GM19463 (cell line): ENCODE data around the gene P4HTM.
"Not testable (repeated sequence)": the region's sequence is repeated elsewhere in the genome, so short reads cannot be mapped to it uniquely, and the experiment has no call there.

ENCODE experiments used
- ATAC-seq: cut with Tn5 transposase; IDR thresholded peaks from one replicate; pipeline ENCODE4 v1.9.1; 2021; ENCODE audit warnings: mild to moderate bottlenecking, moderate library complexity; ENCODE audit not compliant: unreplicated experiment

The P4HTM gene

GRCh38 chr3:49007068-49007770, 17.2 kb downstream of the P4HTM start, which contains the start of gene WDR6:
WDR6 (plus strand) TSS chr3:49007391; CDS start chr3:49007432, 41 bp downstream.
- ATAC-seq = peak; percentile 87

- peak; percentile 40 for ATAC-seq
Observed at GRCh38 chr3:49007771-49008528, 17.9 kb downstream of the P4HTM start.

GRCh38 chr3:49008627-49009026, 18.6 kb downstream of the P4HTM start:
- not testable (repeated sequence) for ATAC-seq

GRCh38 chr3:49009396-49009795, 19.4 kb downstream of the P4HTM start:
- ATAC-seq = no peak

- ATAC-seq = no peak
Observed at GRCh38 chr3:49012441-49013017, 22.5 kb downstream of the P4HTM start.

GRCh38 chr3:49013113-49013737, 23.2 kb downstream of the P4HTM start:
- no peak for ATAC-seq

- no peak for ATAC-seq
Observed at GRCh38 chr3:49013738-49014660, 24.0 kb downstream of the P4HTM start.

GRCh38 chr3:49015072-49015471, 25.0 kb downstream of the P4HTM start:
- no peak for ATAC-seq

GRCh38 chr3:49015765-49016164, 25.7 kb downstream of the P4HTM start:
- no peak for ATAC-seq

- no peak for ATAC-seq
Observed at GRCh38 chr3:49016414-49017228, 26.6 kb downstream of the P4HTM start.

GRCh38 chr3:49017229-49017970, 27.4 kb downstream of the P4HTM start:
- no peak for ATAC-seq

- ATAC-seq = no peak
Observed at GRCh38 chr3:49017971-49018706, 28.1 kb downstream of the P4HTM start, which contains the start of gene DALRD3. DALRD3 (minus strand) TSS chr3:49018580; CDS start chr3:49018564, 16 bp downstream.

GRCh38 chr3:49018707-49019006, 28.6 kb downstream of the P4HTM start:
- ATAC-seq = no peak

GRCh38 chr3:49019941-49020329, 29.9 kb downstream of the P4HTM start:
- no peak for ATAC-seq

- no peak for ATAC-seq
Observed at GRCh38 chr3:49020330-49021212, 30.5 kb downstream of the P4HTM start.

GRCh38 chr3:49021213-49021812, 31.3 kb downstream of the P4HTM start:
- ATAC-seq = peak; percentile 52
